Neural progenitor cell (in vitro differentiated cells): ENCODE data around the gene AEBP2. TPM values are rescaled to one million over a fixed set of nuclear protein-coding genes. Genes with fewer than 3 reads are reported as not detected.
A peak's percentile ranks its signal among the peaks of the same experiment; 100 is the strongest.

Source experiments
- DNase-seq: peaks from one replicate; pipeline ENCODE4 v3.0.0-alpha.2; 2016; ENCODE audit warnings: low spot score
- H2AFZ ChIP-seq: fragments of 200-600 bp; sonication (generic); replicated peaks from 2 replicates; pipeline ENCODE4 v1.6.1; 2016; ENCODE audit warnings: antibody characterized with exemption
- H3F3A ChIP-seq: fragments of 200-600 bp; sonication (generic); 2 replicates; pipeline ENCODE4 v1.6.1; 2016; ENCODE audit warnings: antibody characterized with exemption, low read depth
- H3K27ac ChIP-seq: fragments of 200-600 bp; sonication (generic); 2 replicates; pipeline ENCODE4 v1.5.1; 2016; ENCODE audit warnings: mild to moderate bottlenecking
- H3K27me3 ChIP-seq: fragments of 200-600 bp; sonication (generic); 2 replicates; pipeline ENCODE4 v1.6.1; 2016; ENCODE audit warnings: mild to moderate bottlenecking, moderate library complexity
- H3K36me3 ChIP-seq: fragments of 200-600 bp; sonication (generic); 2 replicates; pipeline ENCODE4 v1.5.1; 2016
- H3K4me1 ChIP-seq: fragments of 200-600 bp; sonication (generic); 2 replicates; pipeline ENCODE4 v1.6.1; 2016; ENCODE audit warnings: mixed run types
- H3K4me2 ChIP-seq: fragments of 200-600 bp; sonication (generic); 2 replicates; pipeline ENCODE4 v1.6.1; 2016
- H3K4me3 ChIP-seq: fragments of 200-600 bp; sonication (generic); 2 replicates; pipeline ENCODE4 v1.5.1; 2016
- H3K79me2 ChIP-seq: fragments of 200-600 bp; sonication (generic); 2 replicates; pipeline ENCODE4 v1.6.1; 2016; ENCODE audit warnings: low read depth
- H3K9ac ChIP-seq: fragments of 200-600 bp; sonication (generic); 2 replicates; pipeline ENCODE4 v1.6.1; 2016
- H3K9me3 ChIP-seq: fragments of 200-600 bp; sonication (generic); 2 replicates; pipeline ENCODE4 v1.5.1; 2016; ENCODE audit warnings: low read depth
- H4K20me1 ChIP-seq: fragments of 200-600 bp; sonication (generic); 2 replicates; pipeline ENCODE4 v1.6.1; 2016; ENCODE audit warnings: low read depth
- H3K27ac Mint-ChIP-seq: 3 replicates; pipeline ENCODE4 v1.8.0; 2021; ENCODE audit warnings: mixed read lengths
- H3K27me3 Mint-ChIP-seq: 2 replicates; pipeline ENCODE4 v1.8.0; 2022; ENCODE audit warnings: low read depth, mild to moderate bottlenecking, inconsistent platforms, moderate library complexity, mixed read lengths; ENCODE audit not compliant: insufficient read depth
- H3K36me3 Mint-ChIP-seq: 3 replicates; pipeline ENCODE4 v1.8.0; 2021; ENCODE audit warnings: mixed read lengths
- H3K4me1 Mint-ChIP-seq: 3 replicates; pipeline ENCODE4 v1.8.0; 2021; ENCODE audit warnings: mixed read lengths
- H3K4me3 Mint-ChIP-seq: 3 replicates; pipeline ENCODE4 v1.8.0; 2021; ENCODE audit warnings: mild to moderate bottlenecking, moderate library complexity, mixed read lengths
- H3K9me3 Mint-ChIP-seq: 3 replicates; pipeline ENCODE4 v1.8.0; 2020; ENCODE audit warnings: mixed read lengths
- EZH2 ChIP-seq: fragments of 200-600 bp; sonication (generic); IDR thresholded peaks from 2 replicates; pipeline ENCODE4 v1.6.1; 2017; ENCODE audit warnings: antibody characterized with exemption, mild to moderate bottlenecking, moderate library complexity
- EZH2phosphoT487 ChIP-seq: fragments of 200-600 bp; sonication (generic); IDR thresholded peaks from 2 replicates; pipeline ENCODE4 v1.6.1; 2017; ENCODE audit warnings: antibody characterized with exemption
- total RNA-seq: library from RNA; depleted of rRNA; stranded (reverse); fragments of >200 nt; gene quantifications from 2 replicates; pipeline ENCODE4 v1.2.3, GENCODE V29; 2015; ENCODE audit warnings: low replicate concordance
- TF ChIP-seq, protein P1 (sequence below): fragments of 200-600 bp; sonication (generic); IDR thresholded peaks from 2 replicates; pipeline ENCODE4 v1.5.1; 2017; ENCODE audit warnings: antibody characterized with exemption, mild to moderate bottlenecking

The AEBP2 gene
- total RNA-seq, 1 donor from 2014 or later = 34.0 TPM

DNA sequence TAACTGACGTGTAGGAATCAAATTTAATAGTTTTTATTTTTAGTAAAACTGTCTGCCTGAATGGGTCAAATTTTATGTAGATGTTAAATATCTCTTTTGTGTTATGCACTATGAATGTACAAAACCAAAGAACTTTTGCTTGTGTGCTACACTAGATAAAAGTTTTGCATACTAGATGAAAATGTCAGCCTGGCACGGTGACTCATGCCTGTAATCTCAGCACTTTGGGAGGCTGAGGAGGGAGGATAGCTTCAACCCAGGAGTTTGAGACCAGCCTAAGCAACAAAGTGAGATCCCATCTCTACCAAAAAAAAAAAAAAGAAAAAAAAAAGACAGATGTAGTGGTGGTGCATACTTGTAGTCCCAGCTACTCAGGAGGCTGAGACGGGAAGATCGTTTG is 11.1 kb downstream of the AEBP2 start:
- Histone ChIP-seq H3K36me3 (no peaks in the 10 kb centered on the region), H2AFZ (no peak overlapping the region), H3K79me2 (peaks cover 100% of the 10 kb centered on the region), H4K20me1 (peaks cover 93% of the 10 kb centered on the region), H3K4me3 (no peak overlapping the region), H3K9ac (no peak overlapping the region), H3K27me3 (no peaks in the 10 kb centered on the region), H3K4me2 (no peak overlapping the region), H3K9me3 (no peaks in the 10 kb centered on the region), H3K27ac (no peak overlapping the region), H3F3A (peaks cover 3% of the 10 kb centered on the region), H3K4me1 (peaks cover 13% of the 10 kb centered on the region)
- no peak overlapping the region for H3K27ac Mint-ChIP-seq
- peaks cover 43% of the 10 kb centered on the region for H3K36me3 Mint-ChIP-seq
- no peak overlapping the region for H3K4me3 Mint-ChIP-seq
- H3K9me3 Mint-ChIP-seq = peaks cover 30% of the 10 kb centered on the region
- H3K4me1 Mint-ChIP-seq = peaks cover 14% of the 10 kb centered on the region
- TF ChIP-seq, protein P1, sequence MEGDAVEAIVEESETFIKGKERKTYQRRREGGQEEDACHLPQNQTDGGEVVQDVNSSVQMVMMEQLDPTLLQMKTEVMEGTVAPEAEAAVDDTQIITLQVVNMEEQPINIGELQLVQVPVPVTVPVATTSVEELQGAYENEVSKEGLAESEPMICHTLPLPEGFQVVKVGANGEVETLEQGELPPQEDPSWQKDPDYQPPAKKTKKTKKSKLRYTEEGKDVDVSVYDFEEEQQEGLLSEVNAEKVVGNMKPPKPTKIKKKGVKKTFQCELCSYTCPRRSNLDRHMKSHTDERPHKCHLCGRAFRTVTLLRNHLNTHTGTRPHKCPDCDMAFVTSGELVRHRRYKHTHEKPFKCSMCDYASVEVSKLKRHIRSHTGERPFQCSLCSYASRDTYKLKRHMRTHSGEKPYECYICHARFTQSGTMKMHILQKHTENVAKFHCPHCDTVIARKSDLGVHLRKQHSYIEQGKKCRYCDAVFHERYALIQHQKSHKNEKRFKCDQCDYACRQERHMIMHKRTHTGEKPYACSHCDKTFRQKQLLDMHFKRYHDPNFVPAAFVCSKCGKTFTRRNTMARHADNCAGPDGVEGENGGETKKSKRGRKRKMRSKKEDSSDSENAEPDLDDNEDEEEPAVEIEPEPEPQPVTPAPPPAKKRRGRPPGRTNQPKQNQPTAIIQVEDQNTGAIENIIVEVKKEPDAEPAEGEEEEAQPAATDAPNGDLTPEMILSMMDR = no peak
- TF ChIP-seq EZH2 (no peak), EZH2phosphoT487 (no peak)
- no peak for DNase-seq
- H3K27me3 Mint-ChIP-seq = no peaks in the 10 kb centered on the region

DNA sequence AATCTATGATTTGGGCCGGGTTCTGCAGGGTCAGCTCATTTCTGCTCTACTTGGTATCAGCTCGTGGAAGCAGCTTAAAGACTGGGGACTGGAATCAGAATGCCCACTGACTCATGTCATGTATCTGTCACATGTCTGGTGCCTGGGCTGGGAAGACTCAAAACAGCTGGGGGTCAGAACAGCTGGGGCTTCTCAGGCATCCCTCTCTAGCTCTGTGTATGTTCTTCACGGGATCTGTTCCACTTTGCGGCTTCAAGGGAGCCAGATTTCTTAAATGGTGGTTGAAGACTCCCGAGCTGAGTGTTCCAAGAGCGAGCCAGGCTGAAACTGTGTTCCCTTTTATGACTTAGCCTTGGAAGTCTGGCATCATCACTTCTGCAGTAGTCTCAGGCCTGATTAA is 11.9 kb downstream of the AEBP2 start:
- no peaks in the 10 kb centered on the region for H3K27me3 Mint-ChIP-seq
- DNase-seq = peak; percentile 27
- Histone ChIP-seq H4K20me1 (peaks cover 88% of the 10 kb centered on the region), H3K27ac (no peak overlapping the region), H3K79me2 (peaks cover 100% of the 10 kb centered on the region), H3K36me3 (no peaks in the 10 kb centered on the region), H3F3A (peaks cover 3% of the 10 kb centered on the region), H3K9ac (no peak overlapping the region), H3K9me3 (no peaks in the 10 kb centered on the region), H3K4me1 (peaks cover 13% of the 10 kb centered on the region), H3K27me3 (no peaks in the 10 kb centered on the region), H3K4me3 (no peak overlapping the region), H3K4me2 (peak overlapping the region; percentile 5), H2AFZ (no peak overlapping the region)
- H3K27ac Mint-ChIP-seq = no peak overlapping the region
- TF ChIP-seq EZH2 = no peak
- TF ChIP-seq, protein P1 = no peak
- no peak for TF ChIP-seq EZH2phosphoT487
- H3K9me3 Mint-ChIP-seq = peaks cover 32% of the 10 kb centered on the region
- H3K4me3 Mint-ChIP-seq = no peak overlapping the region
- H3K36me3 Mint-ChIP-seq = peaks cover 45% of the 10 kb centered on the region
- H3K4me1 Mint-ChIP-seq = peaks cover 14% of the 10 kb centered on the region

DNA sequence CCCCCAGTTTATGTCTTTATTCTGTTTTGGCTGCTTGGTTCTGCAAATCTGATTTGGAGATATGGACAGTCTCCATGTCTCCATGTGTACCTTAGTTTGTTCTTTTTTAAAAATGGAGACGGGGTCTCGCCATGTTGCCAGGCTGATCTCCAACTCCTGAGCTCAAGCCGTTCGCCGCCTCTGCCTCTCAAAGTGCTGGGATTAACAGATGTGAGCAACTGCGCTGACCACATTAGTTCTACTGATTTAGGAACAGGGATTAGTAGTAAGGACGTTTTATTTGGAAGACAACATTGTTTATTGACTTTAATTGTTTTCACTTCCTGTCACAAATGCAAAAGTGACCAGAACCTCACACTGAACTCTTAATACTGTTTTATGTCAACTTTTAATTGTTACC is 14.7 kb downstream of the AEBP2 start:
- Histone ChIP-seq H3K9me3 (no peaks in the 10 kb centered on the region), H3K27me3 (no peaks in the 10 kb centered on the region), H2AFZ (no peak overlapping the region), H3K4me1 (peaks cover 13% of the 10 kb centered on the region), H3K4me2 (no peak overlapping the region), H3K79me2 (peaks cover 100% of the 10 kb centered on the region), H3K4me3 (no peak overlapping the region), H3K9ac (no peak overlapping the region), H4K20me1 (peaks cover 75% of the 10 kb centered on the region), H3F3A (no peaks in the 10 kb centered on the region), H3K27ac (no peak overlapping the region), H3K36me3 (no peaks in the 10 kb centered on the region)
- peaks cover 33% of the 10 kb centered on the region for H3K9me3 Mint-ChIP-seq
- no peak overlapping the region for H3K4me3 Mint-ChIP-seq
- peaks cover 14% of the 10 kb centered on the region for H3K4me1 Mint-ChIP-seq
- no peak overlapping the region for H3K27ac Mint-ChIP-seq
- peak; percentile 10 for DNase-seq
- H3K27me3 Mint-ChIP-seq = no peaks in the 10 kb centered on the region
- peaks cover 57% of the 10 kb centered on the region for H3K36me3 Mint-ChIP-seq
- TF ChIP-seq, protein P1 = no peak
- no peak for TF ChIP-seq EZH2
- TF ChIP-seq EZH2phosphoT487 = no peak
